Measurements from ENCODE around the gene ST14. TPM values are rescaled to one million over a fixed set of nuclear protein-coding genes. Genes with fewer than 3 reads are reported as not detected.

The ST14 gene
- total and polyA plus RNA-seq, 4 donors: 24.3 to 81.1 (median 54.1) TPM

GRCh38 chr11:130189492-130190210, 30.1 kb downstream of the ST14 start:
- WGBS, 2 donors: 88 to 90% methylated on average over 32 of the region's 32 CpGs
- Histone ChIP-seq H3K9me3 (ENCODE audit: control insufficient read depth in 4 of 4, insufficient read depth in 3 of 4, low read length in 3 of 4) (peaks cover 0 to 1% (median 0%) of the 10 kb centered on the region in 4 donors), H3K27me3 (ENCODE audit: control insufficient read depth in 3 of 3, insufficient read depth in 3 of 3, low read length in 2 of 3) (no peaks in the 10 kb centered on the region), H3K4me3 (no peak overlapping the region), H3K9ac (ENCODE audit: insufficient read depth in 1 of 2, low read length in 2 of 2) (no peak overlapping the region), H3K4me1 (ENCODE audit: control insufficient read depth in 5 of 5, insufficient read depth in 5 of 5, low read length in 5 of 5) (peaks cover 0 to 2% (median 0%) of the 10 kb centered on the region in 5 donors), H3K27ac (ENCODE audit: low read depth in 1 of 2, low read length in 1 of 2) (peak overlapping the region in 1 of 2 donors; percentile 34), H3K36me3 (ENCODE audit: control insufficient read depth in 4 of 4, insufficient read depth in 4 of 4, low read length in 4 of 4) (peaks cover 0 to 8% (median 0%) of the 10 kb centered on the region in 4 donors)
- TF ChIP-seq CTCF (IDR thresholded peaks at IDR 0.05; ENCODE audit: control extremely low read depth, extremely low read depth): no peak
- ATAC-seq (ENCODE audit: insufficient read depth, low FRiP score) (peak; percentile 49), DNase-seq (no peak)

- 91 to 96% methylated on average over 29 of the region's 29 CpGs for WGBS, 2 donors
- no peak overlapping the region for H3K9ac ChIP-seq (ENCODE audit: insufficient read depth in 1 of 2, low read length in 2 of 2)
Observed at GRCh38 chr11:130190371-130190881, 30.8 kb downstream of the ST14 start.

GRCh38 chr11:130191896-130192295, 32.3 kb downstream of the ST14 start:
- WGBS, 2 donors: 88 to 90% methylated on average over 14 of the region's 14 CpGs
- Histone ChIP-seq H3K9ac (ENCODE audit: insufficient read depth in 1 of 2, low read length in 2 of 2) (no peak overlapping the region), H3K4me3 (no peak overlapping the region), H3K9me3 (ENCODE audit: control insufficient read depth in 4 of 4, insufficient read depth in 3 of 4, low read length in 3 of 4) (peaks cover 0 to 1% (median 0%) of the 10 kb centered on the region in 4 donors), H3K27ac (ENCODE audit: low read depth in 1 of 2, low read length in 1 of 2) (no peak overlapping the region), H3K27me3 (ENCODE audit: control insufficient read depth in 3 of 3, insufficient read depth in 3 of 3, low read length in 2 of 3) (no peaks in the 10 kb centered on the region), H3K36me3 (ENCODE audit: control insufficient read depth in 4 of 4, insufficient read depth in 4 of 4, low read length in 4 of 4) (peaks cover 0 to 8% (median 0%) of the 10 kb centered on the region in 4 donors), H3K4me1 (ENCODE audit: control insufficient read depth in 5 of 5, insufficient read depth in 5 of 5, low read length in 5 of 5) (peaks cover 0 to 2% (median 0%) of the 10 kb centered on the region in 5 donors)
- no peak for TF ChIP-seq CTCF (IDR thresholded peaks at IDR 0.05; ENCODE audit: control extremely low read depth, extremely low read depth)
- ATAC-seq (ENCODE audit: insufficient read depth, low FRiP score) (no peak), DNase-seq (no peak)

More at GRCh38 chr11:130190371-130190881, 30.8 kb downstream of the ST14 start:
- DNase-seq: no peak
- Histone ChIP-seq H3K4me1 (ENCODE audit: control insufficient read depth in 5 of 5, insufficient read depth in 5 of 5, low read length in 5 of 5) (peaks cover 0 to 2% (median 0%) of the 10 kb centered on the region in 5 donors), H3K9me3 (ENCODE audit: control insufficient read depth in 4 of 4, insufficient read depth in 3 of 4, low read length in 3 of 4) (peaks cover 0 to 1% (median 0%) of the 10 kb centered on the region in 4 donors), H3K36me3 (ENCODE audit: control insufficient read depth in 4 of 4, insufficient read depth in 4 of 4, low read length in 4 of 4) (peaks cover 0 to 8% (median 0%) of the 10 kb centered on the region in 4 donors), H3K4me3 (no peak overlapping the region), H3K27ac (ENCODE audit: low read depth in 1 of 2, low read length in 1 of 2) (no peak overlapping the region), H3K27me3 (ENCODE audit: control insufficient read depth in 3 of 3, insufficient read depth in 3 of 3, low read length in 2 of 3) (no peaks in the 10 kb centered on the region)
- ATAC-seq (ENCODE audit: insufficient read depth, low FRiP score): no peak
- TF ChIP-seq CTCF (IDR thresholded peaks at IDR 0.05; ENCODE audit: control extremely low read depth, extremely low read depth): no peak

All from lung (tissue), 12 donors.